ENCODE results near the gene VPS4A. TPM values are rescaled to one million over a fixed set of nuclear protein-coding genes. Genes with fewer than 3 reads are reported as not detected.

The VPS4A gene
- total RNA-seq, 1 donor from 2014 or later = 46.0 TPM

- no peak for DNase-seq (ENCODE audit: extremely low read depth, low read depth, low spot score)
Observed at GRCh38 chr16:69306031-69306430, 5.1 kb upstream of the VPS4A start.

- DNase-seq (ENCODE audit: extremely low read depth, low read depth, low spot score) = no peak
Observed at GRCh38 chr16:69307091-69307490, 4.1 kb upstream of the VPS4A start.

- DNase-seq (ENCODE audit: extremely low read depth, low read depth, low spot score) = no peak
Observed at GRCh38 chr16:69307856-69308255, 3.3 kb upstream of the VPS4A start.

GRCh38 chr16:69309316-69309715, 1.8 kb upstream of the VPS4A start:
- DNase-seq (ENCODE audit: extremely low read depth, low read depth, low spot score) = no peak

GRCh38 chr16:69311533-69312387, 610 bp downstream of the VPS4A start:
- no peak for DNase-seq (ENCODE audit: extremely low read depth, low read depth, low spot score)

GRCh38 chr16:69313469-69313868, 2.3 kb downstream of the VPS4A start:
- DNase-seq (ENCODE audit: extremely low read depth, low read depth, low spot score) = no peak

GRCh38 chr16:69314534-69314933, 3.4 kb downstream of the VPS4A start:
- DNase-seq (ENCODE audit: extremely low read depth, low read depth, low spot score) = no peak

- DNase-seq (ENCODE audit: extremely low read depth, low read depth, low spot score) = no peak
Observed at GRCh38 chr16:69315486-69316311, 4.5 kb downstream of the VPS4A start.

- DNase-seq (ENCODE audit: extremely low read depth, low read depth, low spot score) = no peak
Observed at GRCh38 chr16:69316595-69317034, 5.5 kb downstream of the VPS4A start.

- DNase-seq (ENCODE audit: extremely low read depth, low read depth, low spot score) = no peak
Observed at GRCh38 chr16:69318177-69318910, 7.2 kb downstream of the VPS4A start.

GRCh38 chr16:69318911-69319289, 7.8 kb downstream of the VPS4A start:
- no peak for DNase-seq (ENCODE audit: extremely low read depth, low read depth, low spot score)

- DNase-seq (ENCODE audit: extremely low read depth, low read depth, low spot score) = no peak
Observed at GRCh38 chr16:69319381-69319780, 8.2 kb downstream of the VPS4A start.

- DNase-seq (ENCODE audit: extremely low read depth, low read depth, low spot score) = no peak
Observed at GRCh38 chr16:69319826-69320739, 8.9 kb downstream of the VPS4A start.

GRCh38 chr16:69320740-69321073, 9.6 kb downstream of the VPS4A start:
- DNase-seq (ENCODE audit: extremely low read depth, low read depth, low spot score) = no peak

- DNase-seq (ENCODE audit: extremely low read depth, low read depth, low spot score) = no peak
Observed at GRCh38 chr16:69321080-69321479, 9.9 kb downstream of the VPS4A start.

- no peak for DNase-seq (ENCODE audit: extremely low read depth, low read depth, low spot score)
Observed at GRCh38 chr16:69322343-69322742, 11.2 kb downstream of the VPS4A start.

- DNase-seq (ENCODE audit: extremely low read depth, low read depth, low spot score) = no peak
Observed at GRCh38 chr16:69323415-69323814, 12.3 kb downstream of the VPS4A start.

GRCh38 chr16:69324013-69324531, 12.9 kb downstream of the VPS4A start:
- no peak for DNase-seq (ENCODE audit: extremely low read depth, low read depth, low spot score)

GRCh38 chr16:69324585-69325253, 13.6 kb downstream of the VPS4A start:
- no peak for DNase-seq (ENCODE audit: extremely low read depth, low read depth, low spot score)
